OCI-LY1 (cell line): Measurements from ENCODE around the gene DDX28.
"Not testable (repeated sequence)": the region's sequence is repeated elsewhere in the genome, so short reads cannot be mapped to it uniquely, and the experiment has no call there.

Experiments
- H2AFZ ChIP-seq: fragments of 200-600 bp; sonication (generic), shearing (Covaris generic); 2 replicates; pipeline ENCODE4 v1.6.0; 2014; ENCODE audit warnings: antibody characterized with exemption, mild to moderate bottlenecking, low read length
- H3F3A ChIP-seq: fragments of 200-600 bp; sonication (generic), shearing (Covaris generic); 2 replicates; pipeline ENCODE4 v1.6.0; 2014; ENCODE audit warnings: mild to moderate bottlenecking, antibody characterized with exemption, low read length, moderate library complexity; ENCODE audit not compliant: insufficient read depth
- H3K27ac ChIP-seq: fragments of 200-600 bp; sonication (generic); 2 replicates; pipeline ENCODE4 v1.5.1; 2014; ENCODE audit warnings: low read length, mixed run types, mild to moderate bottlenecking, low read depth; ENCODE audit not compliant: poor library complexity, severe bottlenecking
- H3K27me3 ChIP-seq: fragments of 200-600 bp; sonication (generic); 2 replicates; pipeline ENCODE4 v1.6.0; 2014; ENCODE audit warnings: antibody characterized with exemption, mild to moderate bottlenecking, low read length, moderate library complexity; ENCODE audit not compliant: insufficient read depth
- H3K36me3 ChIP-seq: fragments of 200-600 bp; sonication (generic); 2 replicates; pipeline ENCODE4 v1.6.1; 2014; ENCODE audit warnings: mild to moderate bottlenecking, antibody characterized with exemption, low read length, moderate library complexity, mixed read lengths; ENCODE audit not compliant: insufficient read depth
- H3K4me1 ChIP-seq: fragments of 200-600 bp; sonication (generic); 2 replicates; pipeline ENCODE4 v1.5.1; 2014; ENCODE audit warnings: mild to moderate bottlenecking, low read length, moderate library complexity; ENCODE audit not compliant: insufficient read depth, severe bottlenecking
- H3K4me2 ChIP-seq: fragments of 200-600 bp; sonication (generic), shearing (Covaris generic); 2 replicates; pipeline ENCODE4 v1.6.1; 2014; ENCODE audit warnings: low read length
- H3K4me3 ChIP-seq: fragments of 200-600 bp; sonication (generic); 2 replicates; pipeline ENCODE4 v1.5.1; 2014; ENCODE audit warnings: low read length, low read depth, mild to moderate bottlenecking, mixed read lengths; ENCODE audit not compliant: poor library complexity, severe bottlenecking
- H3K79me2 ChIP-seq: fragments of 200-600 bp; shearing (Covaris generic); 2 replicates; pipeline ENCODE4 v1.6.1; 2016; ENCODE audit warnings: mixed run types, low read length, mixed read lengths; ENCODE audit not compliant: insufficient read depth
- H3K9ac ChIP-seq: fragments of 200-600 bp; sonication (generic), shearing (Covaris generic); 2 replicates; pipeline ENCODE4 v1.6.1; 2014; ENCODE audit warnings: mild to moderate bottlenecking, low read length, mixed read lengths
- H3K9me2 ChIP-seq: fragments of 200-600 bp; sonication (generic), shearing (Covaris generic); 2 replicates; pipeline ENCODE4 v1.6.1; 2014; ENCODE audit warnings: low read depth, mild to moderate bottlenecking, low read length, mixed read lengths
- H3K9me3 ChIP-seq: fragments of 200-600 bp; shearing (Covaris generic); 2 replicates; pipeline ENCODE4 v1.6.1; 2014; ENCODE audit warnings: low read length, mixed read lengths
- H4K20me1 ChIP-seq: fragments of 200-600 bp; sonication (generic), shearing (Covaris generic); 2 replicates; pipeline ENCODE4 v1.6.0; 2016; ENCODE audit warnings: mild to moderate bottlenecking, low read length; ENCODE audit not compliant: insufficient read depth
- EZH2 ChIP-seq: fragments of 200-600 bp; sonication (generic), shearing (Covaris generic); IDR thresholded peaks from 2 replicates; pipeline ENCODE4 v1.8.0; 2017; ENCODE audit warnings: borderline replicate concordance, mixed run types, mild to moderate bottlenecking, antibody characterized with exemption, low read length, moderate library complexity, mixed read lengths
- TF ChIP-seq, protein P1 (sequence below): fragments of 200-600 bp; sonication (generic), shearing (Covaris generic); IDR thresholded peaks from 2 replicates; pipeline ENCODE4 v1.5.1; 2017; ENCODE audit warnings: mild to moderate bottlenecking, antibody characterized with exemption, low read length, moderate library complexity, mixed read lengths

The DDX28 gene

DNA sequence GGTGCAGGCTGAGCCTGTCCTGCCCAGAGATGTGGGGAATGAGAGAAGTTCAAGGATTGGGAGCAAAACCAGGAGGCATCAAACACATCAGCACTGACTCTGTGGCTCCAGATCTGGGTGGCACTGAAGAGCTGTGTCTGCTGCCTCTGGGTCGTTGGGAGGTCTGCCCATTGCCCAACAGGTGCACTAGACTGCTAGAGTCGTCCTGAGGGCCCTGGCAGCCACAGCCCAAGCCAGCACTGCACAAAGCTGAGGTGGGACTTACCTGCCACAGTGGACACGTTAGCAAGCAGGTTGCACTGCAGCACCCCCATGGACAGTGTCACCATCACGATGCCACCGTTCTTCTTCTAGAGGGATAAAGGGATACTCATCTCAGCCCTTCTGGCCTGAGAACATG is 46.0 kb downstream of the DDX28 start:
- H3K9ac ChIP-seq = no peak overlapping the region
- H3F3A ChIP-seq = no peaks in the 10 kb centered on the region
- H3K27me3 ChIP-seq = no peaks in the 10 kb centered on the region
- H3K4me1 ChIP-seq = no peaks in the 10 kb centered on the region
- H3K27ac ChIP-seq = no peak overlapping the region
- H3K79me2 ChIP-seq = no peaks in the 10 kb centered on the region
- H2AFZ ChIP-seq = no peak overlapping the region
- H3K4me2 ChIP-seq = no peak overlapping the region
- H3K9me2 ChIP-seq = no peaks in the 10 kb centered on the region
- H4K20me1 ChIP-seq = no peaks in the 10 kb centered on the region
- no peaks in the 10 kb centered on the region for H3K36me3 ChIP-seq
- no peaks in the 10 kb centered on the region for H3K9me3 ChIP-seq
- TF ChIP-seq EZH2 = no peak
- TF ChIP-seq, protein P1, sequence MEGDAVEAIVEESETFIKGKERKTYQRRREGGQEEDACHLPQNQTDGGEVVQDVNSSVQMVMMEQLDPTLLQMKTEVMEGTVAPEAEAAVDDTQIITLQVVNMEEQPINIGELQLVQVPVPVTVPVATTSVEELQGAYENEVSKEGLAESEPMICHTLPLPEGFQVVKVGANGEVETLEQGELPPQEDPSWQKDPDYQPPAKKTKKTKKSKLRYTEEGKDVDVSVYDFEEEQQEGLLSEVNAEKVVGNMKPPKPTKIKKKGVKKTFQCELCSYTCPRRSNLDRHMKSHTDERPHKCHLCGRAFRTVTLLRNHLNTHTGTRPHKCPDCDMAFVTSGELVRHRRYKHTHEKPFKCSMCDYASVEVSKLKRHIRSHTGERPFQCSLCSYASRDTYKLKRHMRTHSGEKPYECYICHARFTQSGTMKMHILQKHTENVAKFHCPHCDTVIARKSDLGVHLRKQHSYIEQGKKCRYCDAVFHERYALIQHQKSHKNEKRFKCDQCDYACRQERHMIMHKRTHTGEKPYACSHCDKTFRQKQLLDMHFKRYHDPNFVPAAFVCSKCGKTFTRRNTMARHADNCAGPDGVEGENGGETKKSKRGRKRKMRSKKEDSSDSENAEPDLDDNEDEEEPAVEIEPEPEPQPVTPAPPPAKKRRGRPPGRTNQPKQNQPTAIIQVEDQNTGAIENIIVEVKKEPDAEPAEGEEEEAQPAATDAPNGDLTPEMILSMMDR = no peak
- no peak overlapping the region for H3K4me3 ChIP-seq

DNA sequence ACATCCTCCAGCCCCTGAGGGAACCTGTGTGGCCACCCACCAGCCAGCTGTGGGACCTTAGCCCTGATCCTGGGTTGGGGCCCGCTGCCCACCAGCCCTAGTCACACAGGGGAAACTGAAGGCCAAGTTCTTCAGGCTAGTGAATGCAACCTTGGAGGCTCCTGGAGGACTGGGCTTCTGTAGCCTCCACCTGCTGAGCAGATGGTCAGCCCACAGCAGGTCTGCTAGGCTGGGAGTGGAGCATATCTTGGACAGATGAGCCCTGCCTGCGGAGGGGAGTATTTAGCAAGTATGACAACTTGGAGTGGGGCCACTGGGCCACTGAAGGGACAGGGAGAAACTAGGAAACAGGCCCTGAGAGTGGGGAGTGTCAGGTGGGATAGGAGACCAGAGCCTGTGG is 46.8 kb downstream of the DDX28 start:
- no peaks in the 10 kb centered on the region for H3K4me1 ChIP-seq
- H2AFZ ChIP-seq = no peak overlapping the region
- TF ChIP-seq, protein P1 = no peak
- no peak for TF ChIP-seq EZH2
- H3K9me3 ChIP-seq = no peaks in the 10 kb centered on the region
- H3K27me3 ChIP-seq = no peaks in the 10 kb centered on the region
- H3K27ac ChIP-seq = no peak overlapping the region
- H3K9me2 ChIP-seq = no peaks in the 10 kb centered on the region
- no peaks in the 10 kb centered on the region for H3K36me3 ChIP-seq
- H3K4me3 ChIP-seq = no peak overlapping the region
- H3F3A ChIP-seq = no peaks in the 10 kb centered on the region
- no peaks in the 10 kb centered on the region for H3K79me2 ChIP-seq
- H3K4me2 ChIP-seq = no peak overlapping the region
- H4K20me1 ChIP-seq = no peaks in the 10 kb centered on the region
- H3K9ac ChIP-seq = no peak overlapping the region

- no peaks in the 10 kb centered on the region for H4K20me1 ChIP-seq
- H3K4me2 ChIP-seq = no peak overlapping the region
- no peak overlapping the region for H3K9ac ChIP-seq
- H3F3A ChIP-seq = no peaks in the 10 kb centered on the region
- H3K79me2 ChIP-seq = no peaks in the 10 kb centered on the region
- no peak overlapping the region for H2AFZ ChIP-seq
- no peak overlapping the region for H3K4me3 ChIP-seq
- no peaks in the 10 kb centered on the region for H3K4me1 ChIP-seq
- H3K27ac ChIP-seq = no peak overlapping the region
- H3K36me3 ChIP-seq = no peaks in the 10 kb centered on the region
- TF ChIP-seq, protein P1 = no peak
- TF ChIP-seq EZH2 = no peak
- H3K9me2 ChIP-seq = no peaks in the 10 kb centered on the region
- H3K27me3 ChIP-seq = no peaks in the 10 kb centered on the region
- no peaks in the 10 kb centered on the region for H3K9me3 ChIP-seq
Observed at GRCh38 chr16:67975321-67976105, 47.5 kb downstream of the DDX28 start.

- not testable (repeated sequence) for H3K36me3 ChIP-seq, H3K27ac ChIP-seq, H3K9me2 ChIP-seq, H3K4me3 ChIP-seq, H3F3A ChIP-seq, H3K9me3 ChIP-seq, H2AFZ ChIP-seq, H4K20me1 ChIP-seq, H3K9ac ChIP-seq, H3K4me2 ChIP-seq, H3K27me3 ChIP-seq, H3K79me2 ChIP-seq
- H3K4me1 ChIP-seq = peaks cover 16% of the 10 kb centered on the region
Observed at GRCh38 chr16:67972285-67972684, 50.7 kb downstream of the DDX28 start.
